ENCODE results near the gene DDX10.

DDX10 gene

GRCh38 chr11:108662700-108663099 is 2.2 kb upstream of the DDX10 start:
- no peak for DNase-seq

GRCh38 chr11:108663154-108663877 is 1.6 kb upstream of the DDX10 start:
- DNase-seq, result no peak

GRCh38 chr11:108666373-108666772 is 1.5 kb downstream of the DDX10 start:
- DNase-seq, result no peak

GRCh38 chr11:108669286-108669685 is 4.4 kb downstream of the DDX10 start:
- no peak for DNase-seq

- DNase-seq, result peak; percentile 39
Observed at GRCh38 chr11:108669711-108670110, 4.8 kb downstream of the DDX10 start.

- DNase-seq, result no peak
Observed at GRCh38 chr11:108670451-108670850, 5.6 kb downstream of the DDX10 start.

- DNase-seq, result no peak
Observed at GRCh38 chr11:108672113-108672512, 7.2 kb downstream of the DDX10 start.

GRCh38 chr11:108672786-108673185 is 7.9 kb downstream of the DDX10 start:
- DNase-seq, result no peak

GRCh38 chr11:108679045-108679444 is 14.2 kb downstream of the DDX10 start:
- DNase-seq, result no peak

- no peak for DNase-seq
Observed at GRCh38 chr11:108680271-108680670, 15.4 kb downstream of the DDX10 start.

- no peak for DNase-seq
Observed at GRCh38 chr11:108685419-108686130, 20.7 kb downstream of the DDX10 start.

GRCh38 chr11:108693852-108694251 is 29.0 kb downstream of the DDX10 start:
- no peak for DNase-seq

GRCh38 chr11:108694846-108695245 is 30.0 kb downstream of the DDX10 start:
- no peak for DNase-seq

- DNase-seq, result peak; percentile 28
Observed at GRCh38 chr11:108697872-108698473, 33.1 kb downstream of the DDX10 start.

- DNase-seq, result no peak
Observed at GRCh38 chr11:108698844-108699642, 34.2 kb downstream of the DDX10 start.

- DNase-seq, result no peak
Observed at GRCh38 chr11:108703916-108704315, 39.0 kb downstream of the DDX10 start.

GRCh38 chr11:108705061-108705460 is 40.2 kb downstream of the DDX10 start:
- no peak for DNase-seq

GRCh38 chr11:108708173-108708572 is 43.3 kb downstream of the DDX10 start:
- no peak for DNase-seq

GRCh38 chr11:108709741-108710140 is 44.9 kb downstream of the DDX10 start:
- DNase-seq, result no peak

- DNase-seq, result no peak
Observed at GRCh38 chr11:108713076-108713790, 48.4 kb downstream of the DDX10 start.

GRCh38 chr11:108715239-108715638 is 50.4 kb downstream of the DDX10 start:
- DNase-seq, result no peak

GRCh38 chr11:108718466-108718865 is 53.6 kb downstream of the DDX10 start:
- no peak for DNase-seq
